GM23338 (cell line): ENCODE results near the gene SETDB1. TPM values are rescaled to one million over a fixed set of nuclear protein-coding genes. Genes with fewer than 3 reads are reported as not detected.

ENCODE experiments used
- ATAC-seq: fragments of 200-7000 bp; cut with Tn5 transposase; 3 replicates; pipeline ENCODE4 v1.9.1; 2020
- DNase-seq: peaks from one replicate; pipeline ENCODE4 v3.0.0-alpha.2; 2015; ENCODE audit warnings: low spot score
- H2AFZ ChIP-seq: fragments of 200-600 bp; sonication (generic); 2 replicates; pipeline ENCODE4 v1.8.0; 2016; ENCODE audit warnings: antibody characterized with exemption, mild to moderate bottlenecking, moderate library complexity
- H3F3A ChIP-seq: fragments of 200-600 bp; sonication (generic); replicated peaks from 2 replicates; pipeline ENCODE4 v1.8.0; 2017; ENCODE audit warnings: antibody characterized with exemption, mixed run types, low read depth
- H3K27ac ChIP-seq: fragments of 200-600 bp; sonication (generic); 2 replicates; pipeline ENCODE4 v1.6.1; 2016; ENCODE audit warnings: low read depth
- H3K27me3 ChIP-seq: fragments of 200-600 bp; sonication (generic); 2 replicates; pipeline ENCODE4 v1.8.0; 2016; ENCODE audit warnings: mild to moderate bottlenecking, mixed run types, moderate library complexity; ENCODE audit not compliant: insufficient read depth
- H3K36me3 ChIP-seq: fragments of 200-600 bp; sonication (generic); 2 replicates; pipeline ENCODE4 v1.8.0; 2016; ENCODE audit warnings: mild to moderate bottlenecking; ENCODE audit not compliant: insufficient read depth
- H3K4me1 ChIP-seq: fragments of 200-600 bp; sonication (generic); 2 replicates; pipeline ENCODE4 v1.8.0; 2016; ENCODE audit warnings: mild to moderate bottlenecking, moderate library complexity; ENCODE audit not compliant: insufficient read depth
- H3K4me2 ChIP-seq: fragments of 200-600 bp; sonication (generic); 2 replicates; pipeline ENCODE4 v1.7.1; 2017; ENCODE audit warnings: mixed run types
- H3K4me3 ChIP-seq: fragments of 200-600 bp; sonication (generic); 2 replicates; pipeline ENCODE4 v1.6.1; 2016; ENCODE audit warnings: mixed run types
- H3K79me2 ChIP-seq: fragments of 200-600 bp; sonication (generic); replicated peaks from 2 replicates; pipeline ENCODE4 v1.8.0; 2017; ENCODE audit warnings: mild to moderate bottlenecking; ENCODE audit not compliant: insufficient read depth
- H3K9me2 ChIP-seq: fragments of 200-600 bp; sonication (generic); 2 replicates; pipeline ENCODE4 v1.8.0; 2017; ENCODE audit not compliant: insufficient read depth
- H4K20me1 ChIP-seq: fragments of 200-600 bp; sonication (generic); replicated peaks from 2 replicates; pipeline ENCODE4 v1.8.0; 2017; ENCODE audit warnings: mild to moderate bottlenecking; ENCODE audit not compliant: insufficient read depth
- H3K27ac Mint-ChIP-seq: 2 replicates; pipeline ENCODE4 v1.8.0; 2020; ENCODE audit warnings: inconsistent platforms, mild to moderate bottlenecking, moderate library complexity, mixed read lengths
- H3K27me3 Mint-ChIP-seq: 3 replicates; pipeline ENCODE4 v1.8.0; 2022; ENCODE audit warnings: low read depth, mild to moderate bottlenecking, moderate library complexity, mixed read lengths, inconsistent platforms; ENCODE audit not compliant: insufficient read depth, poor library complexity
- H3K36me3 Mint-ChIP-seq: 3 replicates; pipeline ENCODE4 v1.8.0; 2021; ENCODE audit warnings: low read depth, mild to moderate bottlenecking, inconsistent platforms, moderate library complexity, mixed read lengths
- H3K4me1 Mint-ChIP-seq: 3 replicates; pipeline ENCODE4 v1.8.0; 2020; ENCODE audit warnings: mild to moderate bottlenecking, inconsistent platforms, mixed read lengths
- H3K4me3 Mint-ChIP-seq: 3 replicates; pipeline ENCODE4 v1.8.0; 2021; ENCODE audit warnings: moderate library complexity, mild to moderate bottlenecking, inconsistent platforms, mixed read lengths
- H3K9me3 Mint-ChIP-seq: 3 replicates; pipeline ENCODE4 v1.8.0; 2020; ENCODE audit warnings: moderate library complexity, mild to moderate bottlenecking, inconsistent platforms, mixed read lengths
- CREB1 ChIP-seq: fragments of 250-450 bp; sonication (Bioruptor Pico); IDR thresholded peaks from 2 replicates; pipeline ENCODE4 v1.5.0; 2020; ENCODE audit warnings: low read depth, mild to moderate bottlenecking, moderate library complexity
- CTCF ChIP-seq, 2 experiments: fragments of 200-600 bp in 1 of 2; sonication (generic) in 1 of 2; conservative IDR thresholded peaks; 2 replicates each; pipeline versions ENCODE4 v1.5.1 to v1.6.1; 2016 to 2017; ENCODE audit warnings: antibody characterized with exemption in 2 of 2, low read depth in 2 of 2, mild to moderate bottlenecking in 2 of 2, moderate library complexity in 1 of 2
- ETS1 ChIP-seq: IDR thresholded peaks from 2 replicates; pipeline ENCODE4 v1.6.1; 2016; ENCODE audit warnings: antibody characterized with exemption
- EZH2 ChIP-seq: fragments of 200-600 bp; sonication (generic); IDR thresholded peaks from one replicate; pipeline ENCODE4 v1.8.0; 2017; ENCODE audit warnings: antibody characterized with exemption, mild to moderate bottlenecking, low read depth; ENCODE audit not compliant: unreplicated experiment
- EZH2phosphoT487 ChIP-seq: fragments of 200-600 bp; sonication (generic); IDR thresholded peaks from one replicate; pipeline ENCODE4 v1.8.1; 2018; ENCODE audit warnings: antibody characterized with exemption; ENCODE audit not compliant: unreplicated experiment
- JUNB ChIP-seq: IDR thresholded peaks from one replicate; pipeline ENCODE4 v1.6.1; 2016; ENCODE audit warnings: antibody characterized with exemption; ENCODE audit not compliant: unreplicated experiment
- NANOG ChIP-seq: IDR thresholded peaks from 2 replicates; pipeline ENCODE4 v1.6.1; 2016; ENCODE audit warnings: antibody characterized with exemption, borderline replicate concordance
- POLR2AphosphoS5 ChIP-seq: IDR thresholded peaks from 2 replicates; pipeline ENCODE4 v1.6.1; 2016; ENCODE audit warnings: antibody characterized with exemption, low read depth
- REST ChIP-seq: IDR thresholded peaks from one replicate; pipeline ENCODE4 v1.6.1; 2018; ENCODE audit warnings: antibody characterized with exemption; ENCODE audit not compliant: unreplicated experiment
- STAT1 ChIP-seq: IDR thresholded peaks from one replicate; pipeline ENCODE4 v1.6.1; 2016; ENCODE audit warnings: antibody characterized with exemption; ENCODE audit not compliant: unreplicated experiment
- ZNF114 ChIP-seq: fragments of 250-450 bp; sonication (Bioruptor Pico); IDR thresholded peaks from 2 replicates; pipeline ENCODE4 v1.5.0; 2020; ENCODE audit warnings: mild to moderate bottlenecking, moderate library complexity
- ZNF331 ChIP-seq: fragments of 250-450 bp; sonication (Bioruptor Pico); IDR thresholded peaks from 2 replicates; pipeline ENCODE4 v1.5.0; 2020; ENCODE audit warnings: low read depth, mild to moderate bottlenecking, moderate library complexity
- ZNF462 ChIP-seq: fragments of 250-450 bp; sonication (Bioruptor Pico); IDR thresholded peaks from 2 replicates; pipeline ENCODE4 v1.5.0; 2020; ENCODE audit warnings: mild to moderate bottlenecking, moderate library complexity
- polyA plus RNA-seq: library from polyadenylated mRNA; unstranded; fragments of >200 nt; fragmentation: Nextera tagmentation; extraction: Ambion mirVana; gene quantifications from 2 replicates; pipeline ENCODE4 v1.2.1, GENCODE V29; 2016
- total RNA-seq: library from RNA; depleted of rRNA; stranded (reverse); fragments of >200 nt; shearing (Covaris generic); gene quantifications from 2 replicates; pipeline ENCODE4 v1.2.3, GENCODE V29; 2014

The SETDB1 gene
- total and polyA plus RNA-seq, 2 experiments from 2014 or later = 16.9 to 47.4 TPM

- H3K27ac ChIP-seq = no peak overlapping the region
- H3K4me2 ChIP-seq = no peak overlapping the region; the same call in 1 of the 2 replicates
- peak overlapping the region; percentile 76; the same call in 1 of the 2 replicates for H3K4me3 ChIP-seq
- H3K4me1 ChIP-seq = peaks cover 6% of the 10 kb centered on the region; the same call in 1 of the 2 replicates
- Mint-ChIP-seq H3K4me1 (peaks cover 2% of the 10 kb centered on the region), H3K27me3 (peaks cover 5% of the 10 kb centered on the region), H3K4me3 (peak overlapping the region; percentile 95), H3K36me3 (peaks cover 61% of the 10 kb centered on the region), H3K9me3 (peaks cover 4% of the 10 kb centered on the region; the same call in 2 of the 3 replicates), H3K27ac (no peak overlapping the region)
- H3K36me3 ChIP-seq = peaks cover 50% of the 10 kb centered on the region
- H3K79me2 ChIP-seq = peaks cover 22% of the 10 kb centered on the region
- no peaks in the 10 kb centered on the region for H3K27me3 ChIP-seq
- ATAC-seq (no peak), DNase-seq (no peak)
- no peaks in the 10 kb centered on the region for H3K9me2 ChIP-seq
- H4K20me1 ChIP-seq = no peaks in the 10 kb centered on the region
- no peak overlapping the region for H2AFZ ChIP-seq
- TF ChIP-seq ZNF331 (no peak), CTCF (conservative IDR thresholded peaks at IDR 0.05; ENCODE audit: low read depth in 2 of 2) (no peak), REST (no peak), EZH2 (no peak), POLR2AphosphoS5 (no peak), ETS1 (no peak), JUNB (no peak), NANOG (no peak), STAT1 (no peak), CREB1 (no peak), ZNF114 (no peak), ZNF462 (CRISPR knock-in tag) (no peak), EZH2phosphoT487 (no peak)
- H3F3A ChIP-seq = peaks cover 7% of the 10 kb centered on the region; the same call in 1 of the 2 replicates
These were observed 1.5 kb downstream of the SETDB1 start for GRCh38 chr1:150927624-150928023.
